OCI-LY3 (cell line): ENCODE measurements around the gene FERMT2.

Source experiments
- H2AFZ ChIP-seq: fragments of 200-600, 300-600 bp; shearing (Covaris generic); 2 replicates; pipeline ENCODE4 v1.6.0; 2014; ENCODE audit warnings: antibody characterized with exemption, low read depth, low read length
- H3K27ac ChIP-seq: fragments of 200-600, 300-600 bp; sonication (generic); 2 replicates; pipeline ENCODE4 v1.5.1; 2014; ENCODE audit warnings: mild to moderate bottlenecking, low read length, moderate library complexity, mixed read lengths
- H3K27me3 ChIP-seq: fragments of 200-600, 300-600 bp; sonication (generic); 2 replicates; pipeline ENCODE4 v1.6.1; 2014; ENCODE audit warnings: low read depth, low read length, mixed read lengths
- H3K36me3 ChIP-seq: fragments of 200-600, 300-600 bp; sonication (generic); replicated peaks from 2 replicates; pipeline ENCODE3; 2014; ENCODE audit warnings: low read depth, low read length, mixed read lengths
- H3K4me1 ChIP-seq: fragments of 300-600, 200-600 bp; sonication (generic); 2 replicates; pipeline ENCODE4 v1.6.1; 2014; ENCODE audit warnings: low read length, mixed read lengths
- H3K4me2 ChIP-seq: fragments of 200-600, 300-600 bp; sonication (generic); 2 replicates; pipeline ENCODE4 v1.6.1; 2014; ENCODE audit warnings: low read length, mixed read lengths
- H3K4me3 ChIP-seq: fragments of 300-600, 200-600 bp; sonication (generic); 2 replicates; pipeline ENCODE4 v1.5.1; 2014; ENCODE audit warnings: antibody characterized with exemption, mild to moderate bottlenecking, low read length, moderate library complexity
- H3K79me2 ChIP-seq: fragments of 300-600, 200-600 bp; shearing (Covaris generic); 2 replicates; pipeline ENCODE4 v1.6.1; 2014; ENCODE audit warnings: mild to moderate bottlenecking, low read length, mixed read lengths
- H3K9ac ChIP-seq: fragments of 300-600, 200-600 bp; shearing (Covaris generic); 2 replicates; pipeline ENCODE4 v1.6.0; 2014; ENCODE audit warnings: mild to moderate bottlenecking, low read length, moderate library complexity
- H3K9me3 ChIP-seq: fragments of 200-600, 300-600 bp; shearing (Covaris generic); 2 replicates; pipeline ENCODE4 v1.6.1; 2014; ENCODE audit warnings: low read length, mixed read lengths; ENCODE audit not compliant: insufficient read depth
- H4K20me1 ChIP-seq: fragments of 200-600, 300-600 bp; sonication (generic); 2 replicates; pipeline ENCODE4 v1.6.1; 2016; ENCODE audit warnings: low read length, mixed read lengths; ENCODE audit not compliant: insufficient read depth
- CTCF ChIP-seq: fragments of 200-600, 300-600 bp; sonication (generic); IDR thresholded peaks from 2 replicates; pipeline ENCODE4 v1.5.1; 2014; ENCODE audit warnings: antibody characterized with exemption, low read length, low read depth
- EZH2phosphoT487 ChIP-seq: fragments of 200-600 bp; shearing (Covaris generic); IDR thresholded peaks from 2 replicates; pipeline ENCODE4 v1.6.1; 2018; ENCODE audit warnings: antibody characterized with exemption, mixed run types, low read depth

Gene FERMT2

GRCh38 chr14:52878469-52878868 lies 72.4 kb downstream of the FERMT2 start:
- H3K36me3 ChIP-seq: no peaks in the 10 kb centered on the region

GRCh38 chr14:52877628-52878027 lies 73.2 kb downstream of the FERMT2 start:
- Histone ChIP-seq H3K27me3 (no peaks in the 10 kb centered on the region), H3K4me3 (no peak overlapping the region), H3K36me3 (no peaks in the 10 kb centered on the region), H3K4me2 (no peak overlapping the region), H4K20me1 (no peaks in the 10 kb centered on the region), H3K9ac (no peak overlapping the region), H3K79me2 (no peaks in the 10 kb centered on the region), H3K4me1 (no peaks in the 10 kb centered on the region), H3K27ac (no peak overlapping the region), H3K9me3 (no peaks in the 10 kb centered on the region), H2AFZ (no peak overlapping the region)
- TF ChIP-seq EZH2phosphoT487: no peak
- TF ChIP-seq CTCF: no peak

More at GRCh38 chr14:52878469-52878868, 72.4 kb downstream of the FERMT2 start:
- Histone ChIP-seq H2AFZ (no peak overlapping the region), H3K9ac (no peak overlapping the region), H3K9me3 (no peaks in the 10 kb centered on the region), H3K4me3 (no peak overlapping the region), H3K79me2 (no peaks in the 10 kb centered on the region), H3K4me2 (no peak overlapping the region), H3K27ac (no peak overlapping the region), H4K20me1 (no peaks in the 10 kb centered on the region), H3K4me1 (no peaks in the 10 kb centered on the region), H3K27me3 (no peaks in the 10 kb centered on the region)
- no peak for TF ChIP-seq CTCF
- TF ChIP-seq EZH2phosphoT487: no peak

- H3K9ac ChIP-seq: no peak overlapping the region
- no peak for TF ChIP-seq CTCF
- no peaks in the 10 kb centered on the region for H4K20me1 ChIP-seq
- H3K27ac ChIP-seq: no peak overlapping the region
- no peak overlapping the region for H3K4me2 ChIP-seq
- no peaks in the 10 kb centered on the region for H3K9me3 ChIP-seq
- no peak overlapping the region for H2AFZ ChIP-seq
- no peaks in the 10 kb centered on the region for H3K4me1 ChIP-seq
- no peaks in the 10 kb centered on the region for H3K79me2 ChIP-seq
- H3K4me3 ChIP-seq: no peak overlapping the region
- H3K27me3 ChIP-seq: no peaks in the 10 kb centered on the region
- H3K36me3 ChIP-seq: no peaks in the 10 kb centered on the region
Measured at GRCh38 chr14:52876806-52877205, 74.0 kb downstream of the FERMT2 start.

DNA sequence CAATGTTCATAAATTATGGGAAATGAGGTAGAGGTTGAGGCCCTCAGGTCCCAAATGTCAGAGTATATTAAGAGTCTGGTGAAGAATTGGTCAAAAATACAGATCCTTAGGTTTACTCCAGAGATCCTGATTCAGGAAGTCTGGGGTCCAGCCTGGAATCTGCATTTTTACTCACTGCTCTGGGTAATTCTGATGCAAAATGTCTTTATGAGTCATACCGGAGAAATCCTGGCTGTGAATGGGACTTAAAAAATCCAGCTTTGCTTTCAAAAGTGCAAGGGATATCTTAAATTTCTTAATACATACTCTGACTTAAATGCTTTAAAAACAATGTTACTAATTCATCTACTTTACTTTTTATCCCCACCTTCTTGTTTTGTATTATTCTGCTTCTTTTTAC lies 74.5 kb downstream of the FERMT2 start:
- TF ChIP-seq CTCF: no peak
- TF ChIP-seq EZH2phosphoT487: no peak
- Histone ChIP-seq H3K9ac (no peak overlapping the region), H3K4me3 (no peak overlapping the region), H2AFZ (no peak overlapping the region), H3K27ac (no peak overlapping the region), H3K9me3 (no peaks in the 10 kb centered on the region), H3K4me1 (no peaks in the 10 kb centered on the region), H3K79me2 (no peaks in the 10 kb centered on the region), H3K36me3 (no peaks in the 10 kb centered on the region), H4K20me1 (no peaks in the 10 kb centered on the region), H3K4me2 (no peak overlapping the region), H3K27me3 (no peaks in the 10 kb centered on the region)
